GM21515 (cell line): ENCODE measurements around the gene PUM1.

Experiments used
- ATAC-seq: cut with Tn5 transposase; IDR thresholded peaks from one replicate; pipeline ENCODE4 v1.9.1; 2021; ENCODE audit not compliant: unreplicated experiment

The PUM1 gene

GRCh38 chr1:30934613-30935012 lies 130.9 kb downstream of the PUM1 start:
- ATAC-seq = no peak

- no peak for ATAC-seq
These were observed 131.7 kb downstream of the PUM1 start for GRCh38 chr1:30933874-30934252.

GRCh38 chr1:30930631-30931173 lies 134.8 kb downstream of the PUM1 start:
- ATAC-seq = no peak

- no peak for ATAC-seq
These were observed 135.5 kb downstream of the PUM1 start for GRCh38 chr1:30929944-30930525.

- no peak for ATAC-seq
These were observed 136.2 kb downstream of the PUM1 start for GRCh38 chr1:30929135-30929889.

GRCh38 chr1:30928789-30929134 lies 136.8 kb downstream of the PUM1 start:
- ATAC-seq = no peak

GRCh38 chr1:30928171-30928570 lies 137.3 kb downstream of the PUM1 start:
- no peak for ATAC-seq

GRCh38 chr1:30927448-30927847 lies 138.1 kb downstream of the PUM1 start:
- ATAC-seq = no peak

- ATAC-seq = no peak
These were observed 141.9 kb downstream of the PUM1 start for GRCh38 chr1:30923597-30923996.

GRCh38 chr1:30920827-30921226 lies 144.7 kb downstream of the PUM1 start:
- no peak for ATAC-seq

GRCh38 chr1:30919025-30919881 lies 146.3 kb downstream of the PUM1 start:
- ATAC-seq = no peak

GRCh38 chr1:30916296-30916695 lies 149.2 kb downstream of the PUM1 start:
- ATAC-seq = no peak

- no peak for ATAC-seq
These were observed 149.9 kb downstream of the PUM1 start for GRCh38 chr1:30915491-30916230.

- ATAC-seq = no peak
These were observed 150.6 kb downstream of the PUM1 start for GRCh38 chr1:30914931-30915330.

GRCh38 chr1:30914587-30914922 lies 151.0 kb downstream of the PUM1 start:
- no peak for ATAC-seq

GRCh38 chr1:30912913-30913652 lies 152.4 kb downstream of the PUM1 start:
- no peak for ATAC-seq

- ATAC-seq = no peak
These were observed 153.3 kb downstream of the PUM1 start for GRCh38 chr1:30912224-30912623.

GRCh38 chr1:30911059-30911954 lies 154.2 kb downstream of the PUM1 start:
- ATAC-seq = no peak

GRCh38 chr1:30909365-30910068 lies 156.0 kb downstream of the PUM1 start:
- no peak for ATAC-seq
